AG09309 (cell line): ENCODE data around the gene AP2B1.

Experiments
- DNase-seq: peaks from one replicate; pipeline ENCODE4 v3.0.0-alpha.2; 2010; ENCODE audit warnings: low read depth
- H3K4me3 ChIP-seq: 2 replicates; pipeline ENCODE4 v1.5.1; 2011; ENCODE audit warnings: mild to moderate bottlenecking, low read depth, low read length, moderate library complexity; ENCODE audit not compliant: control insufficient read depth
- TF ChIP-seq, protein P1 (sequence below): IDR thresholded peaks from 2 replicates; pipeline ENCODE4 v1.5.1; 2011; ENCODE audit warnings: mild to moderate bottlenecking, low read depth, low read length, inconsistent platforms; ENCODE audit not compliant: insufficient read depth, control insufficient read depth; ENCODE audit errors: missing control alignments

The AP2B1 gene

DNA sequence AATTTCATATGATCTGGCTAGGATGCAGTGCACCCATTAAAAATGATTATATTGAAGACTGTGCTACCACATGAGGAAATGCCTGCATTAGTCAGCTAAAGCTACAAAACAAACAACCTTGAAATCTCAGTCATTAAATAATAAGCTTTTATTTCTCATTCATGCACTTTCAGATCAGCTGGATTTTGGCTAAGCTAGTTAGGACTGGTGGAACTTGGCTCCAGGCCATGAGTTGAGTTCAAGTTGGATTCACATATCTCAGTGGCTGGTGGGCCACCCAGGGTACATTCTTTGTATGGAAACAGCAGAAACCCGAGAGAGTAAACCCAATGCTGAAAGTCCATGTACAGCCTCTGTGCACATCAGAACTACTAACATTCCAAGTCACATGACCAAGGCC is 43.3 kb upstream of the AP2B1 start:
- DNase-seq, result no peak
- no peak overlapping the region for H3K4me3 ChIP-seq
- TF ChIP-seq, protein P1, sequence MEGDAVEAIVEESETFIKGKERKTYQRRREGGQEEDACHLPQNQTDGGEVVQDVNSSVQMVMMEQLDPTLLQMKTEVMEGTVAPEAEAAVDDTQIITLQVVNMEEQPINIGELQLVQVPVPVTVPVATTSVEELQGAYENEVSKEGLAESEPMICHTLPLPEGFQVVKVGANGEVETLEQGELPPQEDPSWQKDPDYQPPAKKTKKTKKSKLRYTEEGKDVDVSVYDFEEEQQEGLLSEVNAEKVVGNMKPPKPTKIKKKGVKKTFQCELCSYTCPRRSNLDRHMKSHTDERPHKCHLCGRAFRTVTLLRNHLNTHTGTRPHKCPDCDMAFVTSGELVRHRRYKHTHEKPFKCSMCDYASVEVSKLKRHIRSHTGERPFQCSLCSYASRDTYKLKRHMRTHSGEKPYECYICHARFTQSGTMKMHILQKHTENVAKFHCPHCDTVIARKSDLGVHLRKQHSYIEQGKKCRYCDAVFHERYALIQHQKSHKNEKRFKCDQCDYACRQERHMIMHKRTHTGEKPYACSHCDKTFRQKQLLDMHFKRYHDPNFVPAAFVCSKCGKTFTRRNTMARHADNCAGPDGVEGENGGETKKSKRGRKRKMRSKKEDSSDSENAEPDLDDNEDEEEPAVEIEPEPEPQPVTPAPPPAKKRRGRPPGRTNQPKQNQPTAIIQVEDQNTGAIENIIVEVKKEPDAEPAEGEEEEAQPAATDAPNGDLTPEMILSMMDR, result no peak

DNA sequence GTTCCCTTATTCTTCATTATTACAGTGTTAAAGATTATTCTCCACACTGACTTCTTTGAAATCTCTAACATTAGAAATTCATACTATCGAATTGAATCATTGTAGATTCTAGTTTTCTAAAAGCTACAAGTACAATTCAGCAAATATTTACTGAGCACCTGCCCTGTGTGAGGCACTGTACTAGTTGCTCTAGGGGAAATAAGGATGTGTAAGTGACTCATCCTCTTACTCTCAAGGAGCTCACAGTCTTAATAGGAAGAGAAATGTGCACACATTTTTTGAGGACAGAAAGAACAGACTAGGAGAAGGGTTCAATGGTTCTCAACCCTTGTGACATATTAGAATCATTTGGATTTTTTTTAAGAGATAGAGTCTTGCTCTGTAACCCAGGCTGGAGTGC is 42.0 kb upstream of the AP2B1 start:
- H3K4me3 ChIP-seq, result no peak overlapping the region
- no peak for DNase-seq
- TF ChIP-seq, protein P1, result no peak

GRCh38 chr17:35546487-35546886 is 40.6 kb upstream of the AP2B1 start:
- TF ChIP-seq, protein P1, result no peak
- no peak overlapping the region for H3K4me3 ChIP-seq
- no peak for DNase-seq

GRCh38 chr17:35548208-35548810 is 38.8 kb upstream of the AP2B1 start:
- DNase-seq, result no peak
- H3K4me3 ChIP-seq, result no peak overlapping the region
- TF ChIP-seq, protein P1, result no peak

GRCh38 chr17:35548978-35549377 is 38.1 kb upstream of the AP2B1 start:
- no peak overlapping the region for H3K4me3 ChIP-seq

GRCh38 chr17:35553310-35553709 is 33.8 kb upstream of the AP2B1 start:
- no peak for DNase-seq
- TF ChIP-seq, protein P1, result no peak
- no peak overlapping the region for H3K4me3 ChIP-seq

More at GRCh38 chr17:35548978-35549377, 38.1 kb upstream of the AP2B1 start:
- no peak for DNase-seq
- TF ChIP-seq, protein P1, result no peak

GRCh38 chr17:35554668-35555067 is 32.5 kb upstream of the AP2B1 start:
- TF ChIP-seq, protein P1, result no peak
- H3K4me3 ChIP-seq, result no peak overlapping the region
- DNase-seq, result no peak
